ENCODE measurements around the gene SP9. TPM values are rescaled to one million over a fixed set of nuclear protein-coding genes. Genes with fewer than 3 reads are reported as not detected.

The SP9 gene
- total RNA-seq, 1 donor from 2014 or later = not detected

DNA sequence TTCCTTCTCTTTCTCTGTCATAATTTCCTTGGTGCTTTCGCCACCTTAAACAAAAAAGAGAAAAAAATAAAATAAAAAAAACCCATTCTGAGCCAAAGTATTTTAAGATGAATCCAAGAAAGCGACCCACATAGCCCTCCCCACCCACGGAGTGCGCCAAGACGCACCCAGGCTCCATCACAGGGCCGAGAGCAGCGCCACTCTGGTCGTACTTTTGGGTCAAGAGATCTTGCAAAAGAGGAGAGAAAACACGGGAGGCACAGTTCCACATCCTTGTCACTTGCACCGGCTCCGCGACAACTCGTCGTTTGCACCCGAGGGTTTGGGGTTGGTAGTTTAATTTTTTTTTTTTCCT lies 1.8 kb upstream of the SP9 start:
- intact Hi-C loops (cut with micrococcal nuclease) = loop anchor here (10.0 kb wide), 1 partner anchor 1822 kb away; the partner anchor contains the start of genes HOXD3 and HOXD4

DNA sequence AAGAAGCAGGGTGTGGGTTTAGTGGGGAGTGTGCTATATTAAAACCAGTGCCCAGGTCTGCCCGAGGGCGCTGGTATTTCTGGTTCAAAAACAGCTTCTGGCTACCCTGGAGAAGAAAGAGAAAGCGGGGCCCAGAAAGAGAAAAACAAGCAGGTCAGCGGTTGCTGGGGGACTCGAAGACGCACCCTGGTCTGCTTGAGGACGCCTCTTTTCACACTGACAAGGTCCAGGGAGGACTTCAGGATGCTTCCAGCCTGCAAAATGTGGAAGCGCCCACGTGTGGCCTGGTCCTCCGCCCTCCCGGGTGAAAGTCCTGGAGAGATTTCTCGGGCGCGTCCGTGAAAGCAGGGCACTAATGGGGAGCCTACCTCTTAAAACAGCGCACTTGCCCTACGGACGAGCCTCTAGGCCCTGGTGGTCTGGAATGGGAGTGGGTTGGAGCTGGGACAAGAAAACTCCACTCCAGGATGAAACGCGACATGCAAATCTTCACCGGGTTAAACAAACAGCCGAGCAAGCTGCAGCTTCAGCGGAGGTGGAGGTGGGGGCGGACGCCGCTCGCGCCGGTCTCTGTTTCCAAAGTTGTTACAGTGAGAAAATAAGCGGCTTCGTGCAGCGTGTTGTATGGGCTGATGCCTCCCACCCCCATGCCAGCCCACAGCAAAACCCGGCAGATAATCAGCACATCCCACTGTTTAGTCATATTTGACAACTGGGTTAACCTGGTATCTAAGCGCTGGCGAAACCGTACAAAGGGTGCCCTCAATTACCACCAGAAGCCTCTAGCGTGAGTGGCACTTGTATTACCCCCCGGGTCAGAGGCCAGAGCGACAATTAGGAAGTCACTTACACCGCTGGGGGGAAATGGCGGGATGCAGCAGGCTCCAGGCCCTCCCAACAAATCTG lies 1.1 kb upstream of the SP9 start:
- intact Hi-C loops (cut with micrococcal nuclease) = loop anchor here (10.0 kb wide), 1 partner anchor 1821 kb away; the partner anchor contains the start of genes HOXD3 and HOXD4

DNA sequence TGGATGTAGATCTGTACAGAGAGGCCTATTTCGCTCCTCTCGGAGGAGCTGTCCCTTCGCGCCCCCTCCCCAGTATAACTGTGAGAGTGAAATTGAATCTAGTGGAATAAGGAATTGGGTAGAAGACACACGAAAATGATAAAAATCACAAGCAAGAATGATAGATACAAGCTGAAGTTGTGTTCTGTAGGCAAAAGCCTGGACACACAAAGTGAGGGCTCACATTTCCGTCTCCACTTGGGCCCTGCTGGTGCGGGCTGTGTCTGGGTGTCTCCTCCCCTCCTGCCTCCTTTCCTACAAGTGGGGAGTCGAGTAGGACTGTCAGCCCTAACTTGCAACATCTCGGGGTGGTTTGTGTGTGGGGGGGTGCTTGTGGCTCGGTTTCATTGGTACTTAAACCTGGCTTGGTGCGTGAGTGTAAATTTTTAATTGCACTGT lies 457 bp upstream of the SP9 start:
- intact Hi-C loops (cut with micrococcal nuclease) = loop anchor here (10.0 kb wide), 1 partner anchor 1821 kb away; the partner anchor contains the start of genes HOXD3 and HOXD4

DNA sequence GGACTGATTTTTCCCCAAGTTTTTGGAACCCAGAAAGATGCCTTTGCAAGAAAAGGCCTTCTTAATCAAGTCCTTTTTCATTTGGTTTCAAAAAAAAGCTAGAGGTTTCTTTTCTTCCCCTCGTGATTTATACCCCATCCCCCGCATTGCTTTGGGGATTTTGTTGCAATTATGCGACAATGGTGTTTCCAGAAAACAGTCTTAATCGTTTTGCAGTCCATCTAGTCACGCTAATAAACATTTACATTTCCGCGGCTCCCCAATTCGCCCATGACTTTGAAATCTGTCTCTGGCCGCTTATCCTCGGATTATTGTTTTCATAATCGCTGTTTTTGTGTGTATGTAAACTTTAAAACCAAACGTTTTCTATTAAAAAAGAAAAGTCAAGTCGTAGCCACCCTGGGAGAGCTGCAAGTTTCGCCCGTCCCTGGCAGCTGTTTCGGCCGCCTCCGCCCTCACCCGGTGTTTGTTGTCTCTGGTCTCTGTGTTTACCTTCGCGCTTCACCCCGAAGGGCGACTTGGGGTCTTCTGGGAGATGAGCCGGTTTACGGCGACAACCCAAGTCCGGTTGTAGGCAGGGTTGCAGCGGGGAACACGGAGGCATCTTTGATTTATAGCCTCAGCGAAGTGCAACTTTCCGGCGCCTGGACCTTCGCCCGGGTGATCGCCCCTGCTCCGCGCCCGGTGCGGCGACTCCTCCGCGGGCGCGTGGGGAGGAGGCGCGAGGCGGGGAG lies 667 bp downstream of the SP9 start:
- intact Hi-C loops (cut with micrococcal nuclease) = loop anchor here (5.0 to 10.0 kb wide), 3 partner anchors 1762 to 1837 kb away; partner anchors contain the start of genes HOXD12, HOXD3 and HOXD4

DNA sequence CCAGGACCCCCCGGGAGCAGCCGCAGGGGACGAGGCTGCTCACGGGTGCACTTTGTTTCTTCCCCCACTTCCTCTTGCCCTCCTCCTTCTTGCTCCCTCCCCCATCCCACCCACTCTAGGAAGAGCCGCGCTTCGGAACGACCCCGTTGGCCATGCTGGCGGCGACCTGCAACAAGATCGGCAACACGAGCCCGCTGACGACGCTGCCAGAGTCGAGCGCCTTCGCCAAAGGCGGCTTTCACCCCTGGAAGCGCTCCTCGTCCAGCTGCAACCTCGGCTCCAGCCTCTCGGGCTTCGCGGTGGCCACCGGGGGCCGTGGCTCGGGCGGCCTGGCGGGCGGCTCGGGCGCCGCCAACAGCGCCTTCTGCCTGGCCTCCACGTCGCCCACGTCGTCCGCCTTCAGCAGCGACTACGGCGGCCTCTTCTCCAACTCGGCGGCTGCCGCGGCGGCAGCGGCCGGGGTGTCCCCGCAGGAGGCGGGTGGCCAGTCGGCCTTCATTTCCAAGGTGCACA lies 1.3 kb downstream of the SP9 start:
- intact Hi-C loops (cut with micrococcal nuclease) = loop anchor here (5.0 to 10.0 kb wide), 3 partner anchors 1761 to 1836 kb away; partner anchors contain the start of genes HOXD12, HOXD3 and HOXD4

DNA sequence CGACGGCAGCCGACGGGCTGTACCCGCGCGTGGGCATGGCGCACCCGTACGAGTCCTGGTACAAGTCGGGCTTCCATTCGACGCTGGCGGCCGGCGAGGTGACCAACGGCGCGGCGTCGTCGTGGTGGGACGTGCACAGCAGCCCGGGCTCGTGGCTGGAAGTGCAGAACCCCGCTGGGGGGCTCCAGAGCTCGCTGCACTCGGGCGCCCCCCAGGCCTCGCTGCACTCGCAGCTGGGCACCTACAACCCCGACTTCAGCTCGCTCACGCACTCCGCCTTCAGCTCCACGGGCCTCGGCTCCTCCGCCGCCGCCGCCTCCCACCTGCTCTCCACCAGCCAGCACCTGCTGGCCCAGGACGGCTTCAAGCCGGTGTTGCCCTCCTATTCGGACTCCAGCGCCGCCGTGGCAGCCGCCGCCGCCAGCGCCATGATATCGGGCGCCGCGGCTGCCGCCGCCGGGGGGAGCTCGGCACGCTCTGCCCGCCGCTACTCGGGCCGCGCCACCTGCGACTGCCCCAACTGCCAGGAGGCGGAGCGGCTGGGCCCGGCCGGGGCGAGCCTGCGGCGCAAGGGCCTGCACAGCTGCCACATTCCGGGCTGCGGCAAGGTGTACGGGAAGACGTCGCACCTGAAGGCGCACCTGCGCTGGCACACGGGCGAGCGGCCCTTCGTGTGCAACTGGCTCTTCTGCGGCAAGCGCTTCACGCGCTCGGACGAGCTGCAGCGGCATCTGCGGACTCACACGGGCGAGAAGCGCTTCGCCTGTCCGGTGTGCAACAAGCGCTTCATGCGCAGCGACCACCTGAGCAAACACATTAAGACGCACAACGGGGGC lies 2.0 kb downstream of the SP9 start:
- intact Hi-C loops (cut with micrococcal nuclease) = loop anchor here (1.0 to 10.0 kb wide), 4 partner anchors 9 to 1836 kb away; partner anchors contain the start of genes HOXD12, HOXD3 and HOXD4

DNA sequence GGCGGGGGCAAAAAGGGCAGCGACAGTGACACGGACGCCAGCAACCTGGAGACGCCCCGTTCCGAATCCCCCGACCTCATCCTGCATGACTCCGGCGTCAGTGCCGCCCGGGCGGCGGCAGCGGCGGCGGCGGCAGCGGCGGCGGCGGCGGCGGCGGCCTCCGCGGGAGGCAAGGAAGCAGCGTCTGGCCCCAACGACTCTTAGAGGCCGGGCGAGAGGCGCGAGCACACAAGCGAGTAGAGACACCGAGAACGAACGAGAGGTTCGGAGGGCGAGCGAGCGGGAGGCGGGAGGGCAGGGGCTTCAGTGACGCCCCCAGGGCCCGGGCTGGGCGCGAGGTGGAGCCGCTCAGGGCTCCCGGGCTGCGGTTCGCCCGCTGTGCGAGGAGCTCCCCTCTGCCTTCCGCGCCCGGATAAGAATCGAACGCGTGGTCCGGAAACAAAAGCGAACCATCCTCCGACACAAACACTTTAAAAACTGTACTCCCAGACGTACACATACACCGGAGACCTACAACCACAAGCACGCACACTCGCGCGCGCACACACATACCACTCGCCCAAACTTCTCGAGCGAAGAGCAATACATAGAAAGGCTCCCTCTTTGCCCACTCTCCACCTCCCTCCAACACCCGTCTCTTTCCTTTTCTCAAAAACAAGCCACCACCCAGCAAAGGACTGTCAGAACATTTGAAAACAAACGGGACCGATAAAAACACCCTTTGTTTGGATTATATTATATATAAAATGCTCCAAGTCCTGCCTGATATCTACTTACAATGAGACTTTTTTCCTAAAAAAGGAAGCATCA lies 2.8 kb downstream of the SP9 start:
- intact Hi-C loops (cut with micrococcal nuclease) = loop anchor here (1.0 to 10.0 kb wide), 4 partner anchors 10 to 1835 kb away; partner anchors contain the start of genes HOXD12, HOXD3 and HOXD4

DNA sequence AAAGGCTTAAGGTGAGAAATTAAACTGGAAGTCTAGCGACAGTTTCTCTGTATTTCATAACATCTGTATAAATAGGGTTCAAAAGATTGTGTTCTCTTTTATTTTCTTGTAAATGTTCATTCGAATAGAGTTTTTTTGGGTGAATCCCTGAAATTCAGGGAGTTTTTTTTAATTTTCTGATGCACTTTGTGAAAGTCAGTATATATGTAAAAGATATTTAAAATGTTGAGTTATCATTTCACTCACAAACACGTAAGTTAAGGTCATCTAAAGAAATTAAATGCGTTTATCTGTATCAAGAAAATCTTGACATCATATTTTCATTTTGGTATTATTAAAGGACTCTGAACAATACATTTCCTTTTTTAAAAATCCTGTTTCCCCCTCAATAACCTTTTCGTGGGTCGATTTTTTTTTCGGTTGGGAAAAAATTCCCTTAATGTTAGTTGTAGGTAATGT lies 3.4 kb downstream of the SP9 start:
- intact Hi-C loops (cut with micrococcal nuclease) = loop anchor here (5.0 to 10.0 kb wide), 3 partner anchors 1759 to 1834 kb away; partner anchors contain the start of genes HOXD12, HOXD3 and HOXD4

DNA sequence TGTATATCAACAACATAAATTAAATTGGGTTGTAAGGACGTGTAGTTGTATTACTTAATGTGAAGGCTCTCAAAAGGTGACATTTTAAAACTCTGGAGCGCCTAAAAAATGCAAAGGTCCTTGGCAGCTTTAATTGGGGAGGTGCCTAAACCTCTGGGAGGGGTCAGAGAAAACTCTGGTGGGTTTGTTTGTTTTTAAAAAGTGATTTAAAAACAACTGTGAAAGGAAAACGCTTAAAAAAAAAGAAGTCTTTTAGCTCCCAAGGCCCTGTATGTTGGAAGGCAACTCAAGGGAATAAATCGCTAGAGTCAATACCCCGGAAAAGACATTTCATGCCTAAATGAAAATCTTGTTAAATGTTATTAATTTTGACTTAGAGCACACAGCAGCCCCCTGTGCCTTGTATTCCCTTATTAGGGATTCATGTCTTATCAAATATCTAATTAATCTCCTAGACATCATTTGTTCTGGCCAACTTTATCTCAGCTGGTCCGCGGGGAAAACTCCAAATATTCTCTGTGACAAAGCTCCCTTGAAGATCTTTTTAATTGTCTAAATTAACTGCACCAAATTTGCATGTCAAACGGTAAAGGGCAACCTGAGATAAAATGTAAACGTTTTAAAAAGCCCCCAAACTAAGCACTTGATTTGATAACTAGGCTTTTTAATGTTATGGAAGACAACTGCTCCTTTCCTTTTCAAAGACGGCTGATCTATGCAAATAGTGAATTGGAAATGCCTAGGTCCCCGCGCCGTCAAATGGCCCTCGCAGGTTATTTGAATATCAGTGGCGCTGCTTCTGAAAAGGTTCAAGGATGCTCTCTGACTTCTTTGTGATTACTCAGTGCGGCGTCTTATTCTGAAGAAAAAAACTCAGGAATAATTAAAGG lies 4.2 kb downstream of the SP9 start:
- intact Hi-C loops (cut with micrococcal nuclease) = loop anchor here (5.0 to 10.0 kb wide), 3 partner anchors 1758 to 1833 kb away; partner anchors contain the start of genes HOXD12, HOXD3 and HOXD4

DNA sequence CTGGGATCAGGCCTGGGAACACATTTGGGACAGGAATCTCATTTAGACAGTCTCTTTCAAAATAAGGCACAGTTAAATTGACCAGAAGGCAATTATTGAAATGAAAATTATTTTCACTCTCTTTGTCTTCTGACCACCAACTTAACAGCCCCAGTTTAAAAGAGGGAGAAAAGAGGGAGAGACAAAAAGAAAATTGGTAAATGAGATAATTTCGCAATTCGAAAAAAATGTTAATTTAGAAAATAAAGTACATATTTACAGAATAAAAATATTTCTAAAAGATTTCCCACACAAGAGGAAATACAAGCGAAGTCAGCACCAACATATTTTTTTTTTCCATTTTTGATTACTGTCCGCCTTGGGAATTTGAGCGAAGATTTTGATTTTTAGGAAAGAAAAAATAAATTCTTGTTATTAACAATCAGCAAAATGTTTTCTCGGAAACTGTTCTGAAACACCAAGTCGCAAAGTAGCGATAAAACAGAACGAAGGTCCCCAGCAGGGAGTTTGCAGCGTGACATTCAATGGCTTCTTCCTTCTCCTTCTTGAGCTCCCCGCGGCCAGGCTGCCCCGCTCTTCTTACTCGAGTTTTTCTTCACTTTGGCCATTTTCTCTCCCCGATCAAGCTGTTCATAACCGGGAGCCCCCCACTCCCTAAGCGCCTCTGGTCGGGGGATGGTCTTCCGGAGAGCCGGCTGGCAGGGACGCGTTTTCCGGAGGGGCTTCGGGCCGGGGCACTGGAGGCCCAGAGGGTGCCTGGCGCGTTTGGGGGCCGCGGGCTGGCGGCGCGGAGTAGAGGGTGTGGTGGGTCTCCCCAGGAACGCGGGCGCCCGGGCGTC lies 5.0 kb downstream of the SP9 start:
- intact Hi-C loops (cut with micrococcal nuclease) = loop anchor here (2.0 to 10.0 kb wide), 7 partner anchors 377 to 1833 kb away; partner anchors contain the start of genes HOXD12, HOXD3 and HOXD4

DNA sequence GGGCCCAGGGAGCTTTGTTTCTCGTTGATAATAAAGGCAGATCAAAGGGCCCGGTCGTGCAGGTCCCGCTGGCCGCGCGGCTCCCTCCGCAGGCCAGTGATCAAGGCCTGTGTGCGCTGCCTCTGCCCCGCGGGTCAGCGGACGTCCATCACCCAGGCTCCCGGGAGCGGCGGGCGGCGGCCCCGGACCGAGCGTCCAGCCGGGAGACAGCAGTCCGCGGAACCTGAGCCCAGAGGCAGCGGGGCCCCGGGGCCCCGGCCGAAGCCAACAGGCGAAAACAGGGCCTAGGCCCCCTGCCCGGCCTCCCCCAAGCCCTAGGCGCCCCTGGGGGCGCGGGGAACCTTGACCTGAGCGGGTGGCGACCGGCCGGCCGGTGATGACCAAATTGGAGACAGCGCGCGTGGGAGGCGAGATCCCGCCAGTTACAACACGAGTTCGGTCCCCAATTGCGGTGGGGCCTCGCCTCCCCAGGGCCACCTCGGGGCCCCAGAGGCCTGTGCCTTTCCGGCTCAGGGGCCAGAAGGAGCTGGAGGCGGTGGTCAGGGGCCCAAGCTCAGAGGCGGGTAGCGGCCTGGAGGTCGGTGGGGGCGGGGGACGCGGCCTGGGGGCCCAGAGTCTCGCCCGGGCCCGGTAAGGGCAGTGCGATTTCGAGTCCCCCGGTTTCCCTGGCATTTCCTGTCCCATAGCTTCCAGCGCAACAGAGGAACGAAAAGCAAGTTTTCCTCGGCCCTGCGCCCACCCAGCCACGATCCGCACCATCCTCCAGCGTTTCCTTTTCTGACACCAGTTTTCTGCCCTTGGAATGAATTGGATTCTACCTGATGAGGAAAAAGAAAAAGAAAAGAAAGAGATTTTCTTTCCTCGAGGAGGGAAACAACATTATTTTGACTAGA lies 5.9 kb downstream of the SP9 start:
- intact Hi-C loops (cut with micrococcal nuclease) = loop anchor here (1.0 to 5.0 kb wide), 8 partner anchors 9 to 1130 kb away; no protein-coding TSS in a partner anchor

DNA sequence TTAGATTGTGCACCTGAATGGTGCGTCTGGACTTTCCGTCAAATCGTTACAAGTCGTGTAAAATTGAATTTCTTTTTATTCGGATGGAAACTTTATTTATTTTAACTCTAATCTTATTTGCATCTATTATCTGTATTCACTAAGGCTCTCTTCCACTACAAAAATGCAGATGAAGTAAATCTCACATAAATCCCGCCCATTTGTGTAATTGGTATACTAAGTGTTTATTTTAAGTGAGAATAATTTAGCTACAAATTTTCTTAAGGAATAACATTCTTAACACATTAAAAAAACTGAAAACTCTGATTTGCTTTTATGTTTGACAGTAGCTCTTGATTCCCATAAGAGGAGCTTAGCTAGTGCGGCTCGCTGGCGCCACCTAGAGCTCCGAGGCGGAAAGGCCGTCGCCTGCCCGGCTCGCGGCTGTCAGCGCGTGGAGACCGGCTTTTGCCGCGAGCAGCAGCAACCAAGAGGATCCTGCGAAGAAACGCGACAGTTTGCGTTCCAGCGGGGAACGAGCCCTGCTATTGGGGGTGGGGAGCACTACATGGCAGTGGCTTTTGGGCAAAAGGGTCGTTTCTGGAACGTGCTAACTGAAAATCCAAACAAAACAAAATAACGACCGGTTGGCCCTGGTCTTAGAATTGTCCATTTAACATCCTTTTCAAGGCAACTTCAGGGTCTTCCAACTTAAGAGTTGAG lies 6.7 kb downstream of the SP9 start:
- intact Hi-C loops (cut with micrococcal nuclease) = loop anchor here (1.0 to 5.0 kb wide), 8 partner anchors 10 to 1131 kb away; no protein-coding TSS in a partner anchor

DNA sequence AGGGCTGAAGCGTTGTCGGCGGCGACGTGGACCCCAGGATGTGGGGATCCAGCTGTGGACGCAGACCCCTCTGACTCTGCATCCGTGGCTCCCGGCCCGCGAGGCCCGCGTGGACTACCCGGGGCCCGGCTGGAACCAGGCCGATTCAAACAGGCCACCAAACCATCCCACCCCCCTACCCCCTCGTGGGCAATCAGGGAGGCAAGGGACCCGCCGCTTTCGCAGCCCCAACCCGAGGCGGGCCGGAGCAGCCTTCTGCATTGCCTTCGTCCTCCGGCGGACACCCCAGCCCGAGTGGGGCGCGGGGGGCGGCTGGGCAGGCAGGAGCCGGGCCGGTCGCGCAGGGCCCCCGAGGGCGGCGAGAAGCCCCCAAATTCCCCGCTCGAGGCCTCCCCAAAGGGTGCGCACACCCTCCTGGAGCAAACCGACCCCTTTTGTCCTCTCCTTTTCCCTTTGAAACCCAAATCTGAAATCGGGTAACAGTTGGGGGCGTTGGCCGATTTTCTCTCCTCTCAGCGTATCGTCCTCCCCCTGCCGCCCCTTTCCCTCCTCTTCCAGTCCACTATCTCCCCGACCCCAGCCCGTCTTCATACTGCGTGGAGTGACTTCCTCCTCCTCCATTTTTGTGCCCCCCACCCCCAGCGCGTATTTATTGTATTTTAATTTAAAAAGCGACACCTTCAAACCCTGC lies 7.4 kb downstream of the SP9 start:
- intact Hi-C loops (cut with micrococcal nuclease) = loop anchor here (1.0 to 5.0 kb wide), 10 partner anchors 11 to 1315 kb away; no protein-coding TSS in a partner anchor

DNA sequence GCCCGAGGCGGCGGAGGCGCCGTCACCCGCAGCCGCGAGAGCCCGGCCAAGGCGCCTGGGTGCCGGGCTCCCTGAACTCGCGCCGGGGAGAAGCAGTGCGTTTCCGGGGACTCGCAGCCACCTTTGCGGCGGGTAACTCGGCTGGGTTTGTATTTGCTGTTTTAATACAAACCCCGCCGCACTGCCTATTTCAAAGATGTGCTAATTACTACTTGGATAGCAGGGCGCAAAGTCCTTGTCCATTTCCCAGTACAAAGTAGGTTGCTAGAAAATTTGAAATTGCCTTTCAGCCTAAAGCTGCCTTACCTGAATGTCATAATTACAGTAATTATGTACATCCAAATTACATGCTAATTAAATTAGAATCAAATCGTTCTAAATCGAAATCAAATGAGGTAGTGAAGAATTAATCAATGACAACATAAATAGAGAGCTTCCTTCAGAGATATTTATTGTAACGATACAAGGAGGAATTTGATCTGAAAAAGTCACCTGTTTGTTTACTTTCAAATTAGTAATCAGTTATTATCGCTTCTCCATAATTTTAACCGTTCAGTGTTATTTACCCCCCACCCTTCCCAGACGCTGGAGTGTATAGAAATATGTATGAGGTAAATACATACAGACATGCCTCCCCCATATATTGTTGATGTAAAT lies 8.1 kb downstream of the SP9 start:
- intact Hi-C loops (cut with micrococcal nuclease) = loop anchor here (1.0 to 5.0 kb wide), 5 partner anchors 303 to 1316 kb away; no protein-coding TSS in a partner anchor

Measured in T-helper 1 cell treated with Interleukin-12 subunit alpha and Interleukin-12 subunit beta and Interleukin-4 antibody, amounts not matched to agents 30 ng/mL and 1 ng/mL, for 36 hours (primary cell).